ENCODE measurements around the gene CSMD2.
"Not testable (repeated sequence)": the region's sequence is repeated elsewhere in the genome, so short reads cannot be mapped to it uniquely, and the experiment has no call there.

The CSMD2 gene

DNA sequence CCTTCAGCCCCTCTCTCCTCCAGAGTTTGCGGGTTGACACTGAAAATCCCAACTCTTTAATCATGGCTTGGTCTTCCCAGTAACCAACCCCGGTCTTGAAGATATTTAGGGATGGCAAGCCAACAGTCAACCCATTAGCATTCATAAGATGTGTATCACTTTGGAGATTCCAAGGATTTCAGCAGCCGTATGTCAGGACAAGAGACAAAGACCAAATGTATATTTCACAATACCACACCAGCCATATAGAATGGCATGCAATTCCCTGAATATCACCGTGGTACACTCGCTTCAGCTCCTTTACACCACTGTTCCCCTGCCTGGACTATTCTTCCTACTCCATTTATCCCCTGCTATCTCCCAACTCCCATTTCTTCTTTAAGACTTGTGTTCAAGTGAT lies 109.2 kb downstream of the CSMD2 start:
- DNase-seq (ENCODE audit: low read depth in 1 of 2, low spot score in 1 of 2): no peak

- no peak for DNase-seq (ENCODE audit: low read depth in 1 of 2, low spot score in 1 of 2)
These were observed 110.1 kb downstream of the CSMD2 start for GRCh38 chr1:34054920-34055319.

- DNase-seq (ENCODE audit: low read depth in 1 of 2, low spot score in 1 of 2): no peak
These were observed 111.4 kb downstream of the CSMD2 start for GRCh38 chr1:34053660-34054059.

- DNase-seq (ENCODE audit: low read depth in 1 of 2, low spot score in 1 of 2): no peak
These were observed 112.5 kb downstream of the CSMD2 start for GRCh38 chr1:34052565-34052964.

- DNase-seq (ENCODE audit: low read depth in 1 of 2, low spot score in 1 of 2): no peak
These were observed 114.1 kb downstream of the CSMD2 start for GRCh38 chr1:34050709-34051485.

- DNase-seq (ENCODE audit: low read depth in 1 of 2, low spot score in 1 of 2): no peak
These were observed 115.0 kb downstream of the CSMD2 start for GRCh38 chr1:34049994-34050393.

DNA sequence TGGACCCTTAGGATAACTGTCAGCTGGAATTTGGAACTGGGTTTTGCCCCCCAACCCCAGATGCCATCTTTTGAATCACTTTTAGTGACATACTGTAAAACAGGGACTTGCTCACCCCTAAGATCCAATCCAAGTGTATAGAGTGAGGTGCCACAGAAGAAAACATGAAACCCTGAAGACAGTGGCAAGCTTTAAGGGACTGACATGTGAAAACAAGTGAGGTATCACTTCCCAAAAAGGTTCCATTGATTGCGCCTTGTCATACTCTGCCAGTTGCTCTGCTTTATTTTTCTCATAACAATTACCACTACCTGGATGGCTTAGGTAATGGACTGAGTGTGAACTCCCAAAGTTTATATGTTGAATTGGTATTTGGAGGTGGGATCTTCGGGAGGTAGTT lies 115.6 kb downstream of the CSMD2 start:
- no peak for DNase-seq (ENCODE audit: low read depth in 1 of 2, low spot score in 1 of 2)

- DNase-seq (ENCODE audit: low read depth in 1 of 2, low spot score in 1 of 2): no peak
These were observed 127.2 kb downstream of the CSMD2 start for GRCh38 chr1:34037856-34038255.

DNA sequence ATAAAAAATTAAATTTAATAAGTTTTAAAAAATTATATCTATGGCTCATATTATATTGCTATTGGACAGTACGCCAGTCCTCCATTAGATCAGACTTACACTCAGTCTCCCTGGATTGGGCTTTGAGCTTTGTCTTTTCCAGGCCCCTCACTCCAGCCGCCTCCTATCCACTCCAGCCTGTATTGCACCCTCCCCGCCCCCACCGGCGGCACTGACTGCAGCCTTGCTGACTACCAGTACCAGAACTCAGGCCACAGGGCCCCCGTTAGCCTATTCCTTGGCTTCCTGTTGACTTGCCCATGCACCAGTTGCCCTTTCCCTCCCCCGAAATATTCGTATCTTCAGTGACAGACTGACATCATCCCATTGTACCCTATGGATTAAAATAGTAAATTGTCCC lies 127.9 kb downstream of the CSMD2 start:
- no peak for DNase-seq (ENCODE audit: low read depth in 1 of 2, low spot score in 1 of 2)

- no peak for DNase-seq (ENCODE audit: low read depth in 1 of 2, low spot score in 1 of 2)
These were observed 131.0 kb downstream of the CSMD2 start for GRCh38 chr1:34034036-34034435.

DNA sequence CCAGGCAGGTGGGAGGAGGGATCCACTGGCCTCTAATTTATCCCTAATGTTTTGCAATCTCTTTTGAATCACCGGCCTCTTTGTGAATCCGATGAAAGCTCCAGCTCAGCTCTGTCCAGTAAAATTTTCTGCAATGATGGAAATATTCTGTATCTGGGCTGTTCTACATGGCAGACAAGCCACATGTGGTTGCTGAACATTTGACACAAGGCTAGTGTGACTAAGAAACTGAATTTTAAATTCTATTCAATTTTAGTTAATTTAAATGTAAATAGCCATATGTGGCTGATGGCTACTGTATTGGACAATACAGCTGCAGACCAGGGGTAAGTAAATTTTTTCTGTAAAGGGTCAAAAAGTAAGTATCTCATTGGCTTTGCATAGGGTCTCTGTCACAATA lies 135.1 kb downstream of the CSMD2 start:
- no peak for DNase-seq (ENCODE audit: low read depth in 1 of 2, low spot score in 1 of 2)

DNA sequence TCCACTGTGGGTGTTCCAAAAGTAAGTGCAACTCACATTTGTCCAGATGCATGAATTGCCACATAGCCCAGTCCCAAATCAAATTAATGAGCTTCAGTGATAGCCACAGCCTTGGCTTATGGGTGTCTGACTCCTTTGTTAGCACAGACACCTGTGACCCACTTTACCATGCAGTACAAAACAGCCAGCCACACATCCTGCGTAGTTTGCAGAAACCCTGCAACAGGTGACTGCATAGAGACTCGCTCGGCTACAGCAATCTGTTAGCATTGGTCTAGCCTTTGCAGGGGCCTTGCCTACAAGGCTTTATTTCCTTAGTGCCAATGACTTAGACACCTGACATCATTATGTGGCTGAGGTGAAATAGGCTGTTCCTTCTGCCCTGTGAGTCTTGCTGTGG lies 135.5 kb downstream of the CSMD2 start:
- DNase-seq (ENCODE audit: low read depth in 1 of 2, low spot score in 1 of 2): no peak

DNA sequence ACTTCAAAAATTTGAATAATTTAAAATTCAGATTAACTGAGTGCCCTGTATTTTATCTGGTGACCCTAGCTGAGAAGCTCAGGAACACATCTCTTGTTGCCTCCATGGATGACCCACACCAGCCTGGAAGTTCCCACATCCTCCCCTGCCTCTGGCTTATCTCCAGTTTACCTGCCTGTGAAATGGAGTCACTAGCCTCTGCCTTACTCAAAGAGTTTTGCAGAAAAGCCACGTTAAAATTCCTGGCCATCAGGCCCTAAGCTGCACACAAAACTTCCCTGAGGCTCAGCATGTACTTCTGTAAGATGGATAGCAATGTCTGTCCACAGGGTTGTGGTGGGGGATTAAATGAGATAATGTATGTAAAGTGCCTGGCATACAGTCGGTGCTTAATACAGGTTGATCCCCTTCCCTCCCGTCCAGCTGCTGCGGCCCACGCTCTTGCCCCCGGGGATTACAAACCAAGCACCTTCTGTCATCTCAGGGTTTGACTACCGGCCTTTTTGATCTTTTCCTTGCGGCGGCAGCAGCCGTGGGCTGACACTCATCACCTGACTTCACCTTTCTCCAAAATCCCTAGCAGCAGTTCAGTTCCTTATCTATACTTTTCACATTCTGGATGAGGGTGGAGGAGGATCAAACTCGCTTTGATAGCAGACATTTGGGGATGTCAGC lies 136.5 kb downstream of the CSMD2 start:
- DNase-seq (ENCODE audit: low read depth in 1 of 2, low spot score in 1 of 2): no peak

DNA sequence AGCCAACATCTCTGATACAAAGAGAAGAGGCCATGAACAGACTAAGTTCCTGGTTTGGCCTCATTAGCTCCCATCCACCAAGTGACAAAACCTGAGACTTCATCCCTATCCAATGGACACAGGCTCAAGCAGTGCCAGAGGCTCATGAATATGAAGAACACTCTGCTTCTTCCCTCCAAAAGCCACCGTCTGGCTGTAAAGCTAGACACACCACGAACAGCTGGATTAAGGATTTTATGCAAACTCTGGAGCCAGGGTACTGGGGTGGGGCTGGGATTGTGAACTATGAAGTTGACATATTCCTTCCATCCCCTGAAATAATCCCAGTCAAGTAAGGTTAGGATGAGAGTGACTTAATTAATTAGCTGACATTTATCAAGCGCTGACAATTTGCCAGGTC lies 139.4 kb downstream of the CSMD2 start:
- no peak for DNase-seq (ENCODE audit: low read depth in 1 of 2, low spot score in 1 of 2)

DNA sequence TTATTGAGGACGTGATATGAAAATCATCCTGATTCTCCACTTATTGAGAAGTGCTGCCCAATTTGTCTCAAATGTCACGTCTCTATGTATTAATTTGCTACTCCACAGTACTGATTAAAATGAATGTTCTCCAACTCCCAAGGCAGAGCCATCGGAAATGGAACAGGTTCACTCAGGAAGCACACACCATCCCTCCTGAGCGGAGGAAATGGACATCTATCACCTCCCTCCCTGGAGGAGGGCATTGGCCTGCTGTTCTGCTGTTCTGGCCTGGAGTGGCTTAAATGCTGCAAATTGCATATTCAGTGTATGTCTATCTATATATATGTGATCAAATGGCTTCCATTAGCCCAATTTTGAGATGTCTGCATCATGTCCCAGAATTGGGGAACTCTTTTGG lies 140.5 kb downstream of the CSMD2 start:
- DNase-seq (ENCODE audit: low read depth in 1 of 2, low spot score in 1 of 2): no peak

- no peak for DNase-seq (ENCODE audit: low read depth in 1 of 2, low spot score in 1 of 2)
These were observed 145.1 kb downstream of the CSMD2 start for GRCh38 chr1:34019741-34020552.

DNA sequence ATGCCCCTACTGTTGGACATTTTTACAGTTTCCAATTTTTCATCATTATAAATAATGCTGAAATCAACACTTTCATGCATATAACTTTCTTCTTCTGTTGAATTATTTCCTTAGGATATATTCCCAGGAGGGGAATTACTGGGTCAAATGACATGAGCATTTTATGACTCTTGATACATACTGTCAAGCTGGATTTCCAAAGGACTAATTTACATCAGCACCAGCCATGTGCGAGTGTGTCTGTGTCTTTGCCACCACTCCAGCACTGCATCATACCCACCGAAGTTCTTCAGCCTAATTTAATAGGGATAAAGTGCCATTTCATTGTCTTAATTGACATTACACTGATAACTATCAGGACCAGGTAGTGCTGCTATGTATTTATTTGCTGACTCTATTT lies 146.7 kb downstream of the CSMD2 start:
- no peak for DNase-seq (ENCODE audit: low read depth in 1 of 2, low spot score in 1 of 2)

DNA sequence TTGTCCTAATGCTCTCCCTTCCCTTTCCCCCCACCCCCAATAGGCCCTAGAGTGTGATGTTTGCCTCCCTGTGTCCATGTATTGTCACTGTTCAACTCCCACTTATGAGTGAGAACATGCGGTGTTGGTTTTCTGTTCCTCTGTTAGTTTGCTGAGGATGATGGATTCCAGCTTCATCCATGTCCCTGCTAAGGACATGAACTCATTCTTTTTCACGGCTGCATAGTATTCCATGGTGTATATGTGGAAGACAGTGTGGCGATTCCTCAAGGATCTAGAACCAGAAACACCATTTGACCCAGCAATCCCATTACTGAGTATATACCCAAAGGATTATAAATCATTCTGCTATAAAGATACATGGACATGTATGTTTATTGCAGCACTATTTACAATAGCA lies 148.7 kb downstream of the CSMD2 start:
- DNase-seq (ENCODE audit: low read depth in 1 of 2, low spot score in 1 of 2): not testable (repeated sequence)

GRCh38 chr1:34013958-34014737 lies 150.9 kb downstream of the CSMD2 start:
- no peak for DNase-seq (ENCODE audit: low read depth in 1 of 2, low spot score in 1 of 2)

- no peak for DNase-seq (ENCODE audit: low read depth in 1 of 2, low spot score in 1 of 2)
These were observed 151.9 kb downstream of the CSMD2 start for GRCh38 chr1:34013136-34013535.

- no peak for DNase-seq (ENCODE audit: low read depth in 1 of 2, low spot score in 1 of 2)
These were observed 155.6 kb downstream of the CSMD2 start for GRCh38 chr1:34009340-34009985.

Data from stimulated activated CD4-positive, alpha-beta T cell treated with anti-CD3 and anti-CD28 coated beads, Interleukin-15, amount 100 ng/mL, for 1 hour (primary cell).